NCI-H1417 (cell line): ENCODE measurements around the gene KCNT1.

Experiments
- DNase-seq, 3 experiments: peaks; one replicate each; lab custom pipeline; 2025; lab: John Stamatoyannopoulos, UW

The KCNT1 gene

GRCh38 chr9:135699440-135699839 lies 2.5 kb upstream of the KCNT1 start, which contains the start of gene SOHLH1:
TSS of gene SOHLH1 (minus strand) at chr9:135699481. CDS start at chr9:135699467, 14 bp downstream.
- no peak for DNase-seq

- no peak for DNase-seq
Measured at GRCh38 chr9:135700525-135700924, 1.5 kb upstream of the KCNT1 start.

- DNase-seq, result peak in 2 of 3 experiments; percentile 18 to 21
Measured at GRCh38 chr9:135701067-135701958, 672 bp upstream of the KCNT1 start.

DNA sequence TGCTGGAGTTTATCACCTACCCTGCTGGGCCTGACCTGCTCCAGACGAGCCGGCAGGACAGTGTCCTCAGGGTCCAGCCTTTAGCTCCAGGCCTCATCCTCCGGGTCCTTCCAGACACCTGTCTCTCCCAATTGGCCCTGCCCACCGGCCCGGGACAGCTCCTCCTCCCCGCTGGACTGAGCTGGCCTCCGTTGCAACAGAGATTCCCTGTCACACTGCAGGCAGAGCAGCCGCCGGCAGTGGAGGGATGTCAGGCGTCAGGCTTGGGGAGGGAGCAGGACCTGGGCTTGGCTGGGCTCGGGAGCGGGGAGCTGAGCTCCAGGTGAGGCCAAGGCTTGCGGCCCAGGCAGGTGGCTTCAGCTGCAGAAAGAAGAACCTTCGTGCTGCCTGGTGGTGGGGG lies 1.7 kb downstream of the KCNT1 start:
- no peak for DNase-seq

- DNase-seq, result no peak
Measured at GRCh38 chr9:135704483-135704882, 2.5 kb downstream of the KCNT1 start.

DNA sequence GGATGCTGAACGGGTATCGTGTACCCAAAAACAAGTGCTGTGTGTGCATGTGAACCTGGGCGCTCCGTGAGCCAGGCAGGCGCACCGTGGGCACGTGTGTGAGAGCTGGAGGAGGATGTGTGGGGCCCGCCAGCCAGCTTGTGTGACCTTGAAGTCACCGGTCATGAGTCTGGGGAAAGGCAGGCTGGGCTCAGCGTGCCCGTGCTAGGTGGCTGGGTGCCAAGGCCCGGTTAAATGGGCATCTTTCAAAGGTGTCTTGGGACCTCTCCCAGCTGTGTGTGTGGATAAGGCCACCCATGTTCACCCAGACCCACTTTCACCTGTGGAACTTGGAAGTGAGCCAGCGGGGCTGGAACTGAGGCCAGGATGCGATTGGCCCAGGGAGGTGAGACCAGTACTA lies 3.4 kb downstream of the KCNT1 start:
- peak in 1 of 3 experiments; percentile 8 for DNase-seq

GRCh38 chr9:135706288-135706687 lies 4.3 kb downstream of the KCNT1 start:
- DNase-seq, result no peak

GRCh38 chr9:135707252-135708138 lies 5.5 kb downstream of the KCNT1 start:
- DNase-seq, result no peak

GRCh38 chr9:135708164-135708563 lies 6.2 kb downstream of the KCNT1 start:
- DNase-seq, result no peak

DNA sequence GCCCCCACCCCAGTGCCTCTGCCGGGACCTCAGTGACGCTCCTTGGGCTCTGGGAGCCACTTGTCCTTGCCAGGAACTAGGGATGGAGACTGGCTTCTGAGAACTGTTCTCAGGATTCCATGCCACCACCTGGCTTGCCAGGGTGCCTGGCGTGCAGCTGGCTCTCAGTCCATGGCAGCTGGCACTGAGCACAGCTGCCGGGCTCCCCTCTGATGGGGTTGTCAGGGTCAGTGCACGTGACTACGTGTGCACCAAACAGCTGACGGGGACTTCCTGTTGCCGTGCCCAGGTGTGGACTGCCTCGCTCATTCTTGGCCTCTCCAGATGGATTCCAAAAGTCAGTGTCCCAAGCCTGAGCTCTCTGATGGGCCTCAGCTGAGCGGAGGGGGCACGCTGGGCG lies 9.4 kb downstream of the KCNT1 start:
- peak in 2 of 3 experiments; percentile 67 to 80 for DNase-seq

- no peak for DNase-seq
Measured at GRCh38 chr9:135711881-135712280, 9.9 kb downstream of the KCNT1 start.

DNA sequence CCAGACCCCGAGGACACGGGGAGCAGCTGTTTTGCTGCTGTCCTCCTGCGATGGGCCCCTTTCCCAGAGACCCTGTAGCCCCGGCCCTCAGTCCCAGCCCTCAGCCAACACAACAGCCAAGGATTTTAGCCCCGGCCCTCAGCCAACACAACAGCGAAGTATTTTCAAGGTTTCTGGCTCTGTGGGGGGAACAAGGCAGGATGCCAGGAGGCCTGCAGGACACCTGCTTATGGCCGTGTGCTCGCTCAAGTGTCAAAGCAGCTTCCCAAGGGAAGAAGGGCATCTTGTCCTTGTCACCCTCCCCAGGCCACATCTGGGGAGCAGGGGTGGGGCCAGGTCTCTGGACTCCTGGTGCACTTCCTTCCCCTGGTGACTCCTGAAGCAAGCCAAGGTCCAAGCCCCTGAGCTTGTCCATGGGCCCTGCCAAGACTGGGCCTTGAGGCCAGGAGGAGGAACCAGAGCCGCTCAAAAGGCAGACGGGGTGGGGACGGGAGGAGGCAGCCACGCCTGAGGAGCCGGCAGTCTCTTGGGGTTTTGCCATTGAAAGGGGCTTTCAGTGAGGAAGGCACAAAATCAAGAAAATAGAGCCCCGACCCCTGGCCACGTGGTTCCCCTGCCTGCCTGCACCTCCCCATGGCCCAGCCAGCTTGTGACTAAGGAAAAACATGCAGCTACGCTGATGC lies 10.8 kb downstream of the KCNT1 start:
- no peak for DNase-seq

DNA sequence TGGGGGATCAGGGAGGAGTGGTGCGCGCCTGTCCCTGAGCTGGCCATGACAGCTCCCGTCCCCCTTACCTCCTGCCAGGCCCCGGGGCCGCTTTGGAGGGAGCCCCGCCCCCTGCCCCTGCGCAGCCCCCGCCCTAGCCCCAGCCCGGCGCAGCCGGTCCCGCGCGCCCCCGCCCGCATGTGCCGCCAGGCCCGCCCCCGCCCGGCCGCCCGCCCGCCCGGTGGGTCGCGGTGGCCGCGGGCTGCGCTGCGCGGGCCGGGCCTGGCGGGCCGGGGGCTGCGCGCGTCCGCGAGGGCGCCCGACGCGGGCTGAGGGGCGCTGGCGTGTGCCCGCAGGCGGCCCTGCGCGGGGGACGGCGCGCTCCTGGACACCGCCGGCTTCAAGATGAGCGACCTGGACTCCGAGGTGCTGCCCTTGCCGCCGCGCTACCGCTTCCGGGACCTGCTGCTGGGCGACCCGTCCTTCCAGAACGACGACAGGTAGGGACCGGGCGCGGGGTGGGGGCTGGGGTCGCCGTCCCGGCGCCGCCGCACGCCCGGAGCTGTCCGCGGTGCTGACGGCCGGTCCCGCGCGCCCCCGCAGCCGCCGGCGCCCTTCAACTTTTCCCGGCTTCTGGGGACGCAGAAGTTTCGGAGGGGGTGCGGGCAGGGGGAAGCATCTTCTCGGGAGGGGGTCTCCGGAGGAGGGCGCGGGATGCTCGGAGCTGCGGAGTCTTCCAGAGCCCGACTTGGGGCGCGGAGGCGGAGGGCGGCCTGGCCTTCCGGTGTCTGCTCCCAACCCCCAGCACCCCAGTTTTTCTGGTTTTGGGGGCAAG lies 12.5 kb downstream of the KCNT1 start:
- peak in 2 of 3 experiments; percentile 14 to 22 for DNase-seq

DNA sequence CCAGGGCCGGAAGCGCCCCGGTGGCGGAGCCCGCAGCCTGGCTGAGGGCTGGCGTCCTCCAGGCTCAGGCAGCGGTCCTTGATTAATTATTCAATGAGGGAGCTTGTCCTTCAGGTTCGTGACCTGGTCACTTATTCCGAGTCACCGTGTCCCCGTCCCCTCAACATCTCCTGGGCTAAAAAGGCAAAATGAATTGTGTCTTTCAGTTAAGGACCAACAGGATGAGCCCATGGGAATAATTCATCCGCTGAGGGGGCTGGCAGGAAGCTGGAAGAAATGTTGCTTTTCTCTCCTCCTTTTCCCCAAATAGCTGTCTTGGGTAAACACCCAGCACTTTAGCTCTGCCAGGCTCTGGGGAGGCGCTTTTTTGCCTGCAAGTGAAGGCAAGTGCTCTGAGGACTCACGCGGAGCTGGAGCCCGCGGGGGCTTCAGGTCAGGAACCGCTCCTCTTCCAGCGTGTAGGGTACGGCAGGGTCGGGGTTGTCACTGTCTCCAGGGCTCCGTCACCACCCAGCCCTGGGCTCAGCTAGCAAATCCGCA lies 13.1 kb downstream of the KCNT1 start:
- DNase-seq, result peak in 2 of 3 experiments; percentile 35 to 46

DNA sequence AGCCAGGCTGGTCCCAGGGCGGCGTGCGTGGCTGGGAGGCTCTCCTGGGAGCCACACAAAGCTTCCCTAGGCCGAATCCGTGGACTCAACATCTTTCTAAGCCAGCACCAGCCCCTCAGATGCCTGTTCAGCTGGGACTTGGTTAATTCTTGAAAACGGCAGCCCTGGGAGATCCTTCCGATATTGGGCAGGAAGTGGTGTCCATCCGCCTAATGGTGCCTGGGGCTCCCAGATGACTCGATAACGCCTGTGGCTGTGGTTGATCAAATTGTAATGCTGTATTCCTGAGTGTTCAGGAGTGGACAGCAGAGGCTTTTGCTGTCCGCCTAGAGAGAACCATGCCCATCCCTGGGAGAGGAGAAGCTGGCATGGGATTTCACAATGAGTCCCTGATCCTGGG lies 14.1 kb downstream of the KCNT1 start:
- no peak for DNase-seq

- no peak for DNase-seq
Measured at GRCh38 chr9:135717410-135717809, 15.4 kb downstream of the KCNT1 start.

GRCh38 chr9:135718616-135719015 lies 16.6 kb downstream of the KCNT1 start:
- DNase-seq, result no peak

DNA sequence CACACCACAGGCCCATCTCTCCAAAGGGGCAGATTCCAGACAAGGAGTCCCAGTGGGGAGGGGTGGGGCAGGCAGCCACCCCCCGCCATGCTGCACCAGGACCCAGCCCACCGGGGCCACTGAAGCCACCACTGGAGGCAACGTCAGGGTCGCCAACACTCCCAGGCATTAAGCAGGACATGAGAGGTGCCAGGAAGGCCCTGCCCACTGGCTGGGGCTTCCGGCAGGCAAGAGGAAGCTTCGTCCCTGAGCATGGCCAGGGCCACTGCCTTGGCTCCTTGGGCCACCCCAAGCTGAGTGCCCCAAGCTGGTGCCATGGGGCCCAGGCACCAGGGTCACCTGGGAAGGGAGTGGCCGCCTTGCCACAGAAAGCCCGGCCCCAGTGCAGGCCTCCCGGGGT lies 17.5 kb downstream of the KCNT1 start:
- DNase-seq, result no peak

- DNase-seq, result no peak
Measured at GRCh38 chr9:135722365-135722764, 20.4 kb downstream of the KCNT1 start.

DNA sequence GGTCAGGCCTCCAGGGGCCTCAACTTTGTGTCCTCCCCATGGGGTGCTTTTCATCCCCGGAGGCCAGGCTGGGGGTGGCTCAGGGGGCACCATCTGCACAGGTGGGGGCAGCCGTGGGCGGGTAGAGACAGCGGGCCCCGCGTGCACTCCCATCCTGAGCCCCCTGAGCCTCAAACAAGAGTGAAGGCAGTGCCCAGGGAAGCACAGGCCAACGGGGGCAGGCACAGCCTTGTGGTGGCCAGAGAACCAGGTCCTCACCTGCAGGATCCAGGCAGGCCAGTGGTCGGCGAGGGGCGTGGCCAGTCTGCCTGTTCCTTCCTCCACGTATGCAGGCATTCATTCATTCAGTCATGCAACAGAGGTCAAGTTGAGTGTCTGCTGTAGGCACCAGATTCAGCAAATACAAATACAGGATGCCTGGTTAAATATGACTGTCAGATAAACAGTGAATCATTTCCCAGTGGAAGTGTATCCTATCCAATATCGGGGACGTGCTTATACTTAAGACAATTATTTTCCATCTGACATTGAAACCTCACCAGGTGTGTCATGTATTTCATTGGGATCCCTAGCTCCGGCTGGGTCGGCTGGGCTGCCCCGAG lies 22.3 kb downstream of the KCNT1 start:
- no peak for DNase-seq
